SK-N-SH (cell line): ENCODE measurements around the gene E2F4. TPM values are rescaled to one million over a fixed set of nuclear protein-coding genes. Genes with fewer than 3 reads are reported as not detected.

ENCODE experiments used
- CTCF ChIA-PET: fragments of 300-600, 350-600 bp; formaldehyde crosslinking; extraction: SDS; loops from one replicate; lab custom pipeline; 2021; lab: Yijun Ruan, JAX
- POLR2A ChIA-PET: fragments of 350-600 bp; sonication (Branson Sonifier 250); formaldehyde crosslinking; extraction: SDS; loops from one replicate; lab custom pipeline; 2020; ENCODE audit warnings: antibody characterized with exemption, inconsistent platforms; lab: Yijun Ruan, JAX
- DNase-seq: peaks from one replicate; pipeline ENCODE4 v3.0.0; 2012
- H2AFZ ChIP-seq: fragments of 200-600 bp; sonication (generic); 2 replicates; pipeline ENCODE4 v1.8.1; 2016; ENCODE audit warnings: antibody characterized with exemption, mild to moderate bottlenecking, low read depth
- H3F3A ChIP-seq: fragments of 200-600 bp; sonication (generic); replicated peaks from 2 replicates; pipeline ENCODE3; 2016; ENCODE audit warnings: antibody characterized with exemption, mild to moderate bottlenecking; ENCODE audit not compliant: insufficient read depth
- H3K27ac ChIP-seq, 2 experiments: fragments of 200-500 bp in 1 of 2; fragments of 200-600 bp in 1 of 2; sonication (Bioruptor generic) in 1 of 2; sonication (generic), shearing (Covaris generic) in 1 of 2; 2 replicates each; pipeline versions ENCODE4 v1.5.1 to v1.6.1; 2014 to 2016; ENCODE audit warnings: low read depth in 2 of 2, inconsistent platforms in 1 of 2, low read length in 1 of 2, mild to moderate bottlenecking in 1 of 2, mixed read lengths in 1 of 2
- H3K27me3 ChIP-seq: fragments of 200-600 bp; sonication (generic), shearing (Covaris generic); 2 replicates; pipeline ENCODE4 v1.6.1; 2016; ENCODE audit warnings: mixed run types; ENCODE audit not compliant: insufficient read depth
- H3K36me3 ChIP-seq, 2 experiments: fragments of 200-500 bp in 1 of 2; fragments of 200-600 bp in 1 of 2; sonication (Bioruptor generic) in 1 of 2; sonication (generic) in 1 of 2; replicated peaks in 1 of 2; 2 replicates each; pipeline versions ENCODE3 to v1.5.1; 2014 to 2016; ENCODE audit warnings: low read length in 1 of 2, mild to moderate bottlenecking in 1 of 2; ENCODE audit not compliant: insufficient read depth in 2 of 2, control insufficient read depth in 1 of 2
- H3K4me1 ChIP-seq, 2 experiments: fragments of 200-500 bp in 1 of 2; fragments of 200-600 bp in 1 of 2; sonication (Bioruptor generic) in 1 of 2; sonication (generic), shearing (Covaris generic) in 1 of 2; 2 replicates each; pipeline versions ENCODE4 v1.5.1 to v1.6.1; 2014 to 2016; ENCODE audit warnings: low read depth in 1 of 2, low read length in 1 of 2, mixed run types in 1 of 2; ENCODE audit not compliant: insufficient read depth in 2 of 2, control insufficient read depth in 1 of 2
- H3K4me2 ChIP-seq: fragments of 200-600 bp; sonication (generic), shearing (Covaris generic); 2 replicates; pipeline ENCODE4 v1.6.1; 2017; ENCODE audit warnings: mixed run types
- H3K4me3 ChIP-seq, 2 experiments: fragments of 200-500 bp in 1 of 2; fragments of 200-600 bp in 1 of 2; sonication (Bioruptor generic) in 1 of 2; sonication (generic), shearing (Covaris generic) in 1 of 2; 2 replicates each; pipeline versions ENCODE4 v1.5.1 to v1.8.1; 2014 to 2016; ENCODE audit warnings: low read depth in 2 of 2, inconsistent platforms in 1 of 2, low read length in 1 of 2, mild to moderate bottlenecking in 1 of 2, mixed read lengths in 1 of 2, moderate library complexity in 1 of 2
- H3K79me2 ChIP-seq: fragments of 200-600 bp; sonication (generic); 2 replicates; pipeline ENCODE4 v1.8.1; 2017; ENCODE audit warnings: mild to moderate bottlenecking; ENCODE audit not compliant: insufficient read depth
- H3K9ac ChIP-seq: fragments of 200-600 bp; sonication (generic); 2 replicates; pipeline ENCODE4 v1.6.1; 2017; ENCODE audit warnings: mixed run types
- H3K9me2 ChIP-seq: fragments of 200-600 bp; sonication (generic); 2 replicates; pipeline ENCODE4 v1.6.1; 2017; ENCODE audit warnings: mixed run types
- H3K9me3 ChIP-seq: fragments of 200-600 bp; sonication (generic); 2 replicates; pipeline ENCODE4 v1.6.1; 2017; ENCODE audit warnings: mixed run types, mild to moderate bottlenecking, moderate library complexity
- H4K20me1 ChIP-seq: fragments of 200-600 bp; sonication (generic); 2 replicates; pipeline ENCODE4 v1.6.1; 2017; ENCODE audit warnings: mild to moderate bottlenecking, mixed run types; ENCODE audit not compliant: insufficient read depth
- CHD2 ChIP-seq: fragments of 150-350 bp; IDR thresholded peaks from 2 replicates; pipeline ENCODE4 v1.6.1; 2018; ENCODE audit warnings: low read length; ENCODE audit not compliant: partially characterized antibody
- EP300 ChIP-seq, 2 experiments: IDR thresholded peaks; 2 replicates each; pipeline versions ENCODE4 v1.4.0 to v1.6.1; 2012; ENCODE audit warnings: borderline replicate concordance in 1 of 2, low read depth in 1 of 2, low read length in 1 of 2
- FOXJ3 ChIP-seq: sonication (generic); formaldehyde crosslinking; IDR thresholded peaks from 2 replicates; pipeline ENCODE4 v1.5.1; 2020; ENCODE audit warnings: mild to moderate bottlenecking, missing genetic modification reagents
- FOXM1 ChIP-seq: IDR thresholded peaks from 2 replicates; pipeline ENCODE4 v1.4.0; 2012; ENCODE audit warnings: low read depth, mild to moderate bottlenecking
- WGBS: methylation state at CpG from one replicate; pipeline ENCODE4 v1.1.6; 2017; ENCODE audit warnings: low lambda C conversion rate; 5-methylcytosine and 5-hydroxymethylcytosine counted together
- polyA plus RNA-seq, 3 experiments: library from polyadenylated mRNA; depleted of rRNA; stranded (reverse); fragments of >200 nt; gene quantifications; 2 replicates each; pipeline ENCODE4 v1.2.3, GENCODE V29; 2012
- TF ChIP-seq, protein P1 (sequence below): IDR thresholded peaks from 2 replicates; pipeline ENCODE4 v1.6.1; 2012; ENCODE audit warnings: mild to moderate bottlenecking, low read depth, low read length, moderate library complexity
- TF ChIP-seq, protein P2 (sequence below): IDR thresholded peaks from 2 replicates; pipeline ENCODE4 v1.4.0; 2012; ENCODE audit warnings: low read depth

E2F4 gene
- polyA plus RNA-seq, 1 of the 3 experiments (the other 2 are of a cell fraction) = 168 TPM

DNA sequence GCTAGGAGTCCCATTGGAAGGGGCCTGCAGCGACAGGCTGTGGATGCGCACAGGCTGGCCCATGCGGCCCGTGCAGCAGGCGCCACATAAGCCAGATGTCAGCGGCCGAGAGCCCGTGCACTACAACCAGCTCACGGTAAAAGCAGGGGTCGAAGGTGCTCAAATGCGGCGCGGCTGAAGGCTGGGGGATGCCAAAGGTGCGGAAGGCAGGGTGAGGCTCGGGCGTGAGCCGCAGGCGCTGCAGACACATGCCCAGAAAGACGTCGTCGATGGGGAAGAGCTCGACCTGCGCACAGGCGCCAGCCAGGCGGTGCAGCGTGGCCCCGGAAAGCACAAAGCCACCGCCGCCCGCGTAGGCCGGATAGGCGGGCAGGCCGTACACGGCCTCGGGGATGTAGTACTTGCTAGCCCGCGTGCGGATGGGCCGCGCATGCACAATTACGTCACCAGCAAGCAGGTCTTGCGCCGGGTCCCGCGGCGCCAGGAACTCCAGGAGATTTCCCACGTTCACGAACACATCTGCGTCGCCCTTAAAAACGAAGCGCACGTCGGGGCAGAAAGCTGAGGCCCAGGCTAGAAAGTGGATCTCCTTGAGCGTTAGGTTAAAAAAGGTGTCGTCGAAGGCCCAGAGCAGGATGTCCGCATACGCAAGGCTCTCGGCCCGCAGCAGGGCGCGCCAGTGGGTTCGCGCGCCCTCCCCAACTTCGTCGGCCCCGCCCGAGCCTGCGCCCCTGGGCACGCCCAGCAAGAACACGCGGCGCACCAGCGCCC is 42.5 kb upstream of the E2F4 start (continued):
- TF ChIP-seq, protein P1, sequence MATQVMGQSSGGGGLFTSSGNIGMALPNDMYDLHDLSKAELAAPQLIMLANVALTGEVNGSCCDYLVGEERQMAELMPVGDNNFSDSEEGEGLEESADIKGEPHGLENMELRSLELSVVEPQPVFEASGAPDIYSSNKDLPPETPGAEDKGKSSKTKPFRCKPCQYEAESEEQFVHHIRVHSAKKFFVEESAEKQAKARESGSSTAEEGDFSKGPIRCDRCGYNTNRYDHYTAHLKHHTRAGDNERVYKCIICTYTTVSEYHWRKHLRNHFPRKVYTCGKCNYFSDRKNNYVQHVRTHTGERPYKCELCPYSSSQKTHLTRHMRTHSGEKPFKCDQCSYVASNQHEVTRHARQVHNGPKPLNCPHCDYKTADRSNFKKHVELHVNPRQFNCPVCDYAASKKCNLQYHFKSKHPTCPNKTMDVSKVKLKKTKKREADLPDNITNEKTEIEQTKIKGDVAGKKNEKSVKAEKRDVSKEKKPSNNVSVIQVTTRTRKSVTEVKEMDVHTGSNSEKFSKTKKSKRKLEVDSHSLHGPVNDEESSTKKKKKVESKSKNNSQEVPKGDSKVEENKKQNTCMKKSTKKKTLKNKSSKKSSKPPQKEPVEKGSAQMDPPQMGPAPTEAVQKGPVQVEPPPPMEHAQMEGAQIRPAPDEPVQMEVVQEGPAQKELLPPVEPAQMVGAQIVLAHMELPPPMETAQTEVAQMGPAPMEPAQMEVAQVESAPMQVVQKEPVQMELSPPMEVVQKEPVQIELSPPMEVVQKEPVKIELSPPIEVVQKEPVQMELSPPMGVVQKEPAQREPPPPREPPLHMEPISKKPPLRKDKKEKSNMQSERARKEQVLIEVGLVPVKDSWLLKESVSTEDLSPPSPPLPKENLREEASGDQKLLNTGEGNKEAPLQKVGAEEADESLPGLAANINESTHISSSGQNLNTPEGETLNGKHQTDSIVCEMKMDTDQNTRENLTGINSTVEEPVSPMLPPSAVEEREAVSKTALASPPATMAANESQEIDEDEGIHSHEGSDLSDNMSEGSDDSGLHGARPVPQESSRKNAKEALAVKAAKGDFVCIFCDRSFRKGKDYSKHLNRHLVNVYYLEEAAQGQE = no peak
- TF ChIP-seq CHD2 (no peak), EP300 (IDR thresholded peaks at IDR 0.05; ENCODE audit: borderline replicate concordance in 1 of 2, low read depth in 1 of 2, low read length in 1 of 2) (no peak), FOXM1 (no peak)

DNA sequence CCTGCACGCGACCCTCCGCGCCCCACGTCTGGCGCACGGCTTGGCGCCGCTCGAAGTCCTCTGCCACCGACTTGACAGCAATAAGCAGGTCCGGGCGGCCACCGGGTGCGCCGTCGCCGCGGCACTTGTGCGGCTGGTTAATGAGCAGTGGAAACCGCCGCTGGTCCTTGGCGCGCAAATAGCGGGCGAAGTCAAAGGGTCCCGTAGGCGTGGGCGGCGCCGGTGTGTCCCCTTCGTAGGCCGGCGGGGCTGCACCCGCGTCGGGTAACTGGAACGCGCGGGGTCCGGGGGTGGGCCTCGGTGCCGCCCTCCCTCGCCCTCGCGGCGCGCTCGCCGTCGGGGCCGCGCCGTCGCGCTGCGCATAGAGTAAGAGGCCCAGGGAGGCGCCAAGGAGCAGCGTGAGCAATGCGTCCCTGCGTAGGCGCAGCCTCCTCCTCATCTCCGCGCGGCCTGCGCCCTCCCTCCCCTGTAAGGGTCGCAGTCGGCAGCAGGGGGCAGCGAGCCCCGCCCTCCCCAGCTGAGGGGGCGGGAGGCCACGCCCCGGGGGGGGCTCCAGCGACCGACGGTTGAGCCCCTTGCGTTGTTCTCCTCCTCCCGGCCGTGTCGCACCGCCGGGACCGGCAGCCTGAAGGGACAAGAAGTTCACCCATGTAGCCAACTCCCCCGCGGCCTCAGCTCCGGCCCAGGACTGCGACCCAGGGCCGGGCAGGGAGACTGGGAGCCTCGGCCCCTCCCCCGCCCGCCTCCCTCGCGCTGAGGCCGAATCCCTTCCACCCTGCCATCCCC is 41.7 kb upstream of the E2F4 start:
- peaks cover 10 to 39% of the 10 kb centered on the region in 2 experiments for H3K36me3 ChIP-seq
- CTCF ChIA-PET = interaction anchor here (0.7 to 14.2 kb wide), 13 partner anchors 10 to 249 kb away, joined by 3 to 470 read pairs (median 4); partner anchors contain the start of genes CBFB, CES3, FBXL8 and TRADD
- POLR2A ChIA-PET = interaction anchor here (0.7 to 1.8 kb wide), 6 partner anchors 9 to 132 kb away, joined by 3 to 8 read pairs (median 4); partner anchors contain the start of gene CBFB
- H4K20me1 ChIP-seq = peaks cover 4% of the 10 kb centered on the region
- H3K9ac ChIP-seq = peak overlapping the region; percentile 52; the same call in 1 of the 2 replicates
- no peaks in the 10 kb centered on the region for H3K79me2 ChIP-seq
- no peaks in the 10 kb centered on the region for H3K27me3 ChIP-seq
- H3F3A ChIP-seq = peaks cover 8% of the 10 kb centered on the region
- H3K27ac ChIP-seq = peak overlapping the region; percentile 26 to 90
- H3K9me2 ChIP-seq = no peaks in the 10 kb centered on the region
- 0 out of 2 replicates have a peak, but pooled peaks have one; percentile 9 for TF ChIP-seq FOXJ3 (CRISPR knock-in tag)
- TF ChIP-seq, protein P2, sequence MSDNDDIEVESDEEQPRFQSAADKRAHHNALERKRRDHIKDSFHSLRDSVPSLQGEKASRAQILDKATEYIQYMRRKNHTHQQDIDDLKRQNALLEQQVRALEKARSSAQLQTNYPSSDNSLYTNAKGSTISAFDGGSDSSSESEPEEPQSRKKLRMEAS = no peak
- H3K9me3 ChIP-seq = no peaks in the 10 kb centered on the region
- no CpG with 5 or more reads among the region's 94 CpGs for WGBS
- peak overlapping the region; percentile 73; the same call in 1 of the 2 replicates for H3K4me2 ChIP-seq
- H3K4me3 ChIP-seq = peak overlapping the region; percentile 54 to 66; a peak in 3 of 4 replicates
- DNase-seq = peak; percentile 97
- peak overlapping the region; percentile 43; the same call in 1 of the 2 replicates for H2AFZ ChIP-seq
- H3K4me1 ChIP-seq = peaks cover 0 to 8% of the 10 kb centered on the region in 2 experiments; a peak in 1 of 4 replicates
